B cell (primary cell): ENCODE data around the gene SLC13A1. TPM values are rescaled to one million over a fixed set of nuclear protein-coding genes. Genes with fewer than 3 reads are reported as not detected.

ENCODE experiments used
- ATAC-seq: fragments of 200-7000 bp; cut with Tn5 transposase; one replicate; pipeline ENCODE4 v1.10.0; 2021; ENCODE audit warnings: low read depth, mild to moderate bottlenecking, moderate number of reproducible peaks, moderate library complexity
- CTCF ChIA-PET: fragments of 350-600 bp; sonication (Branson Sonifier 250); formaldehyde crosslinking; loops from one replicate; lab custom pipeline; 2021; ENCODE audit warnings: antibody characterized with exemption, inconsistent platforms; lab: Charles Lee
- POLR2A ChIA-PET: fragments of 350-600 bp; sonication (Branson Sonifier 250); formaldehyde crosslinking; loops from one replicate; lab custom pipeline; 2021; ENCODE audit warnings: antibody characterized with exemption; lab: Charles Lee
- DNase-seq: peaks from one replicate; pipeline ENCODE4 v3.0.0; 2013
- H2AFZ ChIP-seq: 2 replicates; pipeline ENCODE4 v1.6.1; 2012; ENCODE audit warnings: mild to moderate bottlenecking, low read depth, low read length; ENCODE audit not compliant: insufficient read depth, poor library complexity, severe bottlenecking
- H3K27ac ChIP-seq, 2 donors: 1 replicate in 1 of 2; 2 replicates in 1 of 2; pipeline ENCODE4 v1.5.1; 2012 to 2013; ENCODE audit warnings: low read length in 2 of 2, mild to moderate bottlenecking in 2 of 2, moderate library complexity in 1 of 2
- H3K27me3 ChIP-seq, 4 experiments: fragments of 200-600 bp in 1 of 4; sonication (generic) in 1 of 4; replicated peaks in 1 of 4; 1 replicate in 2 of 4; 2 replicates in 2 of 4; pipeline versions ENCODE4 v1.6.1 to v1.7.0; 2013 to 2016; ENCODE audit warnings: low read length in 3 of 4, mild to moderate bottlenecking in 2 of 4, mixed read lengths in 1 of 4, moderate library complexity in 1 of 4; ENCODE audit not compliant: insufficient read depth in 4 of 4, control insufficient read depth in 3 of 4; ENCODE audit errors: control extremely low read depth in 1 of 4
- H3K36me3 ChIP-seq, 2 experiments: replicated peaks in 1 of 2; 1 replicate in 1 of 2; 2 replicates in 1 of 2; pipeline versions ENCODE4 v1.6.1 to v1.7.1; 2013; ENCODE audit warnings: low read length in 1 of 2; ENCODE audit not compliant: insufficient read depth in 2 of 2, control insufficient read depth in 1 of 2; ENCODE audit errors: control extremely low read depth in 1 of 2, extremely low read depth in 1 of 2
- H3K4me1 ChIP-seq, 2 donors: fragments of 200-600 bp in 1 of 2; sonication (generic) in 1 of 2; 1 replicate in 1 of 2; 2 replicates in 1 of 2; pipeline versions ENCODE4 v1.5.1 to v1.6.1; 2013 to 2017; ENCODE audit warnings: low read length in 2 of 2; ENCODE audit not compliant: control insufficient read depth in 2 of 2, insufficient read depth in 2 of 2
- H3K4me2 ChIP-seq: replicated peaks from 2 replicates; pipeline ENCODE3; 2012; ENCODE audit warnings: mild to moderate bottlenecking, low read depth, low read length; ENCODE audit not compliant: poor library complexity, severe bottlenecking
- H3K4me3 ChIP-seq, 5 experiments: fragments of 200-600 bp in 1 of 5; sonication (generic) in 1 of 5; 1 replicate in 3 of 5; 2 replicates in 2 of 5; pipeline versions ENCODE4 v1.5.1 to v1.7.0; 2011 to 2016; ENCODE audit warnings: low read length in 4 of 5, mild to moderate bottlenecking in 4 of 5, low read depth in 2 of 5, control low read depth in 1 of 5, moderate library complexity in 1 of 5; ENCODE audit not compliant: insufficient read depth in 1 of 5; ENCODE audit errors: control extremely low read depth in 1 of 5, extremely low read depth in 1 of 5
- H3K79me2 ChIP-seq: fragments of 200-600 bp; sonication (generic); one replicate; pipeline ENCODE4 v1.6.0; 2016; ENCODE audit warnings: low read length; ENCODE audit not compliant: control insufficient read depth, insufficient read depth
- H3K9ac ChIP-seq: fragments of 200-600 bp; sonication (generic); 2 replicates; pipeline ENCODE4 v1.6.1; 2017; ENCODE audit warnings: mild to moderate bottlenecking, low read length, moderate library complexity
- H3K9me3 ChIP-seq, 3 donors: one replicate each; pipeline versions ENCODE4 v1.6.1 to v1.7.1; 2013; ENCODE audit warnings: low read length in 2 of 3; ENCODE audit not compliant: control insufficient read depth in 2 of 3, insufficient read depth in 1 of 3; ENCODE audit errors: control extremely low read depth in 1 of 3
- H4K20me1 ChIP-seq: 2 replicates; pipeline ENCODE4 v1.6.0; 2012; ENCODE audit warnings: mild to moderate bottlenecking, low read length; ENCODE audit not compliant: insufficient read depth, control insufficient read depth, poor library complexity, severe bottlenecking
- H3K27ac Mint-ChIP-seq: one replicate; pipeline ENCODE4 v1.8.0; 2021; ENCODE audit warnings: mixed read lengths
- H3K27me3 Mint-ChIP-seq: one replicate; pipeline ENCODE4 v1.8.0; 2021; ENCODE audit warnings: mixed read lengths
- H3K4me1 Mint-ChIP-seq: one replicate; pipeline ENCODE4 v1.8.0; 2021; ENCODE audit warnings: mixed read lengths
- H3K4me3 Mint-ChIP-seq: one replicate; pipeline ENCODE4 v1.8.0; 2021; ENCODE audit warnings: mixed read lengths
- H3K9me3 Mint-ChIP-seq: one replicate; pipeline ENCODE4 v1.8.0; 2022; ENCODE audit warnings: mixed read lengths; ENCODE audit not compliant: insufficient read depth
- EZH2 ChIP-seq: IDR thresholded peaks from 2 replicates; pipeline ENCODE4 v1.6.1; 2012; ENCODE audit warnings: borderline replicate concordance, low read depth, mild to moderate bottlenecking, moderate library complexity, low read length; ENCODE audit not compliant: insufficient read depth, poor library complexity, severe bottlenecking
- WGBS: methylation state at CpG from one replicate; pipeline ENCODE4 v1.1.5; 2013; ENCODE audit warnings: missing lambda C conversion rate; ENCODE audit not compliant: insufficient coverage; 5-methylcytosine and 5-hydroxymethylcytosine counted together
- intact Hi-C: fragments of 100-400 bp; cut with micrococcal nuclease; formaldehyde crosslinking; loops from one replicate; pipeline ENCODE4 v1.10.0; 2022
- polyA plus RNA-seq: library from polyadenylated mRNA; depleted of rRNA; stranded (reverse); fragments of >200 nt; gene quantifications from 2 replicates; pipeline ENCODE4 v1.2.3, GENCODE V29; 2012
- total RNA-seq, 2 donors: library from RNA; stranded (reverse); fragments of 120-200 nt in 1 of 2; gene quantifications; 1 replicate in 1 of 2; 2 replicates in 1 of 2; pipeline versions ENCODE4 v1.2.3 to v1.2.4, GENCODE V29; 2013 to 2022
- TF ChIP-seq, protein P1 (sequence below): fragments of 200-600 bp; IDR thresholded peaks from one replicate; pipeline ENCODE4 v1.8.0; 2022; ENCODE audit warnings: antibody characterized with exemption, mild to moderate bottlenecking

The SLC13A1 gene
- total and polyA plus RNA-seq, 2 donors (not counting 1 experiment from before 2014, with no cell fraction given) = not detected

DNA sequence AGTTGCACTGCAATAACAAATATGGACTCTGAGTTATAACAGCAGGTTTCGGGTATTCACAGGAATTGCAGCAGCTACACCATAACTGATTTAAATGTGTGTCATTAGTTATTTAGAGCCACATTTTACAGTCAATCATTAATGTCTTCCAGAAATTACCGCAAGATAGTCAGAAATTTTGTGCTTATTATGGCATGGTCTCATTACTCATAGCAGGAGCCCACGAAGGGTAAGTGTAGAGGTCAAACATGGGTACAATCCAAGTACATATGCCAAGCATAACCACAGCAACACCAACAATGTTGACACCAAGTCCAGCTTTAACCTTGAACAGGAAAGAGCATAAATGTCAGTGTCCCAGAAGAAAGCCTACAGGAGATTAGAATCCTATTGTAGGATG is 84.4 kb downstream of the SLC13A1 start:
- DNase-seq = no peak
- Histone ChIP-seq H3K27ac (no peak overlapping the region), H2AFZ (no peak overlapping the region), H3K36me3 (no peaks in the 10 kb centered on the region), H3K27me3 (no peaks in the 10 kb centered on the region), H3K9me3 (no peaks in the 10 kb centered on the region), H3K4me1 (no peaks in the 10 kb centered on the region), H3K9ac (no peak overlapping the region), H3K4me3 (no peak overlapping the region), H3K79me2 (no peaks in the 10 kb centered on the region), H3K4me2 (no peak overlapping the region), H4K20me1 (no peaks in the 10 kb centered on the region)
- Mint-ChIP-seq H3K27ac (no peak overlapping the region), H3K4me1 (no peaks in the 10 kb centered on the region), H3K27me3 (no peaks in the 10 kb centered on the region), H3K9me3 (peaks cover 3% of the 10 kb centered on the region), H3K4me3 (no peak overlapping the region)
- ChIA-PET POLR2A (no interaction called here), CTCF (no interaction called here)
- intact Hi-C loops = no loop called here
- WGBS = no CpG with 5 or more reads among the region's 3 CpGs
- TF ChIP-seq, protein P1, sequence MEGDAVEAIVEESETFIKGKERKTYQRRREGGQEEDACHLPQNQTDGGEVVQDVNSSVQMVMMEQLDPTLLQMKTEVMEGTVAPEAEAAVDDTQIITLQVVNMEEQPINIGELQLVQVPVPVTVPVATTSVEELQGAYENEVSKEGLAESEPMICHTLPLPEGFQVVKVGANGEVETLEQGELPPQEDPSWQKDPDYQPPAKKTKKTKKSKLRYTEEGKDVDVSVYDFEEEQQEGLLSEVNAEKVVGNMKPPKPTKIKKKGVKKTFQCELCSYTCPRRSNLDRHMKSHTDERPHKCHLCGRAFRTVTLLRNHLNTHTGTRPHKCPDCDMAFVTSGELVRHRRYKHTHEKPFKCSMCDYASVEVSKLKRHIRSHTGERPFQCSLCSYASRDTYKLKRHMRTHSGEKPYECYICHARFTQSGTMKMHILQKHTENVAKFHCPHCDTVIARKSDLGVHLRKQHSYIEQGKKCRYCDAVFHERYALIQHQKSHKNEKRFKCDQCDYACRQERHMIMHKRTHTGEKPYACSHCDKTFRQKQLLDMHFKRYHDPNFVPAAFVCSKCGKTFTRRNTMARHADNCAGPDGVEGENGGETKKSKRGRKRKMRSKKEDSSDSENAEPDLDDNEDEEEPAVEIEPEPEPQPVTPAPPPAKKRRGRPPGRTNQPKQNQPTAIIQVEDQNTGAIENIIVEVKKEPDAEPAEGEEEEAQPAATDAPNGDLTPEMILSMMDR = no peak
- TF ChIP-seq EZH2 = no peak
- no peak for ATAC-seq

DNA sequence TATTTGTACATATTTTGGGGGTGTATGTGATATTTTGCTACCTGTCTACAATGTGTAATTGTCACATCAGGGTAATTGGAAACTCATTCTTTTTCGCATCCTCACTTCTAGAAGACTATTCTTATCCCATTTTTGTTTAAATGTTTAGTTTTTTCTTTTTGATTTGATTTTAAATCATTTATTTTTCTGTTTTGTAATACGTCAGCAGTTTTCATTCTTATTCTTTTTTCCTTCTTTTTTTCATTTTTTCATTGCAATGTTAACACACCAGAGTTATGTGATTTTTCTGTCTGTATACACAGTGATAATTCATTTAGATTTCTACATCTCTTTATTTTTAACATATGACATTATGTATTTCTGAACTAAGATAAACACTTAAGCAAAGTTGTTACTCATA is 85.5 kb downstream of the SLC13A1 start:
- TF ChIP-seq, protein P1 = no peak
- TF ChIP-seq EZH2 = no peak
- no peak overlapping the region for H3K27ac ChIP-seq
- no peaks in the 10 kb centered on the region for H3K36me3 ChIP-seq
- no peaks in the 10 kb centered on the region for H4K20me1 ChIP-seq
- Mint-ChIP-seq H3K27ac (no peak overlapping the region), H3K4me1 (no peaks in the 10 kb centered on the region), H3K27me3 (no peaks in the 10 kb centered on the region), H3K4me3 (no peak overlapping the region), H3K9me3 (peaks cover 3% of the 10 kb centered on the region)
- no peaks in the 10 kb centered on the region for H3K27me3 ChIP-seq
- intact Hi-C loops = no loop called here
- H3K79me2 ChIP-seq = no peaks in the 10 kb centered on the region
- no CpG with 5 or more reads among the region's 2 CpGs for WGBS
- H3K4me1 ChIP-seq = no peaks in the 10 kb centered on the region
- CTCF ChIA-PET = no interaction called here
- DNase-seq (no peak), ATAC-seq (no peak)
- H2AFZ ChIP-seq = no peak overlapping the region
- no peak overlapping the region for H3K4me3 ChIP-seq
- POLR2A ChIA-PET = no interaction called here
- no peak overlapping the region for H3K4me2 ChIP-seq
- H3K9me3 ChIP-seq = peaks cover 0 to 8% (median 0%) of the 10 kb centered on the region in 3 donors
- H3K9ac ChIP-seq = no peak overlapping the region
